HG02884 (cell line): ENCODE measurements around the gene HTR1D.

Source experiments
- ATAC-seq: cut with Tn5 transposase; IDR thresholded peaks from one replicate; pipeline ENCODE4 v1.9.1; 2021; ENCODE audit warnings: mild to moderate bottlenecking, moderate library complexity; ENCODE audit not compliant: unreplicated experiment

The HTR1D gene

GRCh38 chr1:23187637-23188036, 29.7 kb downstream of the HTR1D start:
- ATAC-seq = no peak

- ATAC-seq = no peak
Observed at GRCh38 chr1:23185381-23185780, 31.9 kb downstream of the HTR1D start.

GRCh38 chr1:23184212-23184934, 32.9 kb downstream of the HTR1D start:
- no peak for ATAC-seq

- no peak for ATAC-seq
Observed at GRCh38 chr1:23179862-23180261, 37.4 kb downstream of the HTR1D start.

GRCh38 chr1:23178950-23179349, 38.4 kb downstream of the HTR1D start:
- no peak for ATAC-seq

GRCh38 chr1:23178414-23178813, 38.9 kb downstream of the HTR1D start:
- no peak for ATAC-seq

GRCh38 chr1:23177438-23178380, 39.6 kb downstream of the HTR1D start:
- no peak for ATAC-seq

- ATAC-seq = no peak
Observed at GRCh38 chr1:23177031-23177430, 40.3 kb downstream of the HTR1D start.

- no peak for ATAC-seq
Observed at GRCh38 chr1:23174426-23175110, 42.7 kb downstream of the HTR1D start.

- no peak for ATAC-seq
Observed at GRCh38 chr1:23171181-23171755, 46.0 kb downstream of the HTR1D start.

- ATAC-seq = no peak
Observed at GRCh38 chr1:23169727-23170335, 47.5 kb downstream of the HTR1D start.

- ATAC-seq = no peak
Observed at GRCh38 chr1:23169195-23169575, 48.1 kb downstream of the HTR1D start.

GRCh38 chr1:23168445-23169194, 48.7 kb downstream of the HTR1D start, which contains the start of gene LUZP1:
Gene LUZP1, minus strand, starts transcription at chr1:23168856.
- no peak for ATAC-seq

GRCh38 chr1:23168079-23168444, 49.2 kb downstream of the HTR1D start:
- no peak for ATAC-seq

- ATAC-seq = no peak
Observed at GRCh38 chr1:23167353-23168078, 49.8 kb downstream of the HTR1D start.

GRCh38 chr1:23166854-23167253, 50.4 kb downstream of the HTR1D start:
- no peak for ATAC-seq

GRCh38 chr1:23163395-23163794, 53.9 kb downstream of the HTR1D start:
- ATAC-seq = no peak

- ATAC-seq = no peak
Observed at GRCh38 chr1:23159963-23160877, 57.1 kb downstream of the HTR1D start.
